OCI-LY1 (cell line): ENCODE measurements around the gene DNAH8.

ENCODE experiments used
- H2AFZ ChIP-seq: fragments of 200-600 bp; sonication (generic), shearing (Covaris generic); 2 replicates; pipeline ENCODE4 v1.6.0; 2014; ENCODE audit warnings: antibody characterized with exemption, mild to moderate bottlenecking, low read length
- H3F3A ChIP-seq: fragments of 200-600 bp; sonication (generic), shearing (Covaris generic); 2 replicates; pipeline ENCODE4 v1.6.0; 2014; ENCODE audit warnings: mild to moderate bottlenecking, antibody characterized with exemption, low read length, moderate library complexity; ENCODE audit not compliant: insufficient read depth
- H3K27ac ChIP-seq: fragments of 200-600 bp; sonication (generic); 2 replicates; pipeline ENCODE4 v1.5.1; 2014; ENCODE audit warnings: low read length, mixed run types, mild to moderate bottlenecking, low read depth; ENCODE audit not compliant: poor library complexity, severe bottlenecking
- H3K27me3 ChIP-seq: fragments of 200-600 bp; sonication (generic); 2 replicates; pipeline ENCODE4 v1.6.0; 2014; ENCODE audit warnings: antibody characterized with exemption, mild to moderate bottlenecking, low read length, moderate library complexity; ENCODE audit not compliant: insufficient read depth
- H3K36me3 ChIP-seq: fragments of 200-600 bp; sonication (generic); 2 replicates; pipeline ENCODE4 v1.6.1; 2014; ENCODE audit warnings: mild to moderate bottlenecking, antibody characterized with exemption, low read length, moderate library complexity, mixed read lengths; ENCODE audit not compliant: insufficient read depth
- H3K4me1 ChIP-seq: fragments of 200-600 bp; sonication (generic); 2 replicates; pipeline ENCODE4 v1.5.1; 2014; ENCODE audit warnings: mild to moderate bottlenecking, low read length, moderate library complexity; ENCODE audit not compliant: insufficient read depth, severe bottlenecking
- H3K4me2 ChIP-seq: fragments of 200-600 bp; sonication (generic), shearing (Covaris generic); 2 replicates; pipeline ENCODE4 v1.6.1; 2014; ENCODE audit warnings: low read length
- H3K4me3 ChIP-seq: fragments of 200-600 bp; sonication (generic); 2 replicates; pipeline ENCODE4 v1.5.1; 2014; ENCODE audit warnings: low read length, low read depth, mild to moderate bottlenecking, mixed read lengths; ENCODE audit not compliant: poor library complexity, severe bottlenecking
- H3K79me2 ChIP-seq: fragments of 200-600 bp; shearing (Covaris generic); 2 replicates; pipeline ENCODE4 v1.6.1; 2016; ENCODE audit warnings: mixed run types, low read length, mixed read lengths; ENCODE audit not compliant: insufficient read depth
- H3K9ac ChIP-seq: fragments of 200-600 bp; sonication (generic), shearing (Covaris generic); 2 replicates; pipeline ENCODE4 v1.6.1; 2014; ENCODE audit warnings: mild to moderate bottlenecking, low read length, mixed read lengths
- H3K9me2 ChIP-seq: fragments of 200-600 bp; sonication (generic), shearing (Covaris generic); 2 replicates; pipeline ENCODE4 v1.6.1; 2014; ENCODE audit warnings: low read depth, mild to moderate bottlenecking, low read length, mixed read lengths
- H3K9me3 ChIP-seq: fragments of 200-600 bp; shearing (Covaris generic); 2 replicates; pipeline ENCODE4 v1.6.1; 2014; ENCODE audit warnings: low read length, mixed read lengths
- H4K20me1 ChIP-seq: fragments of 200-600 bp; sonication (generic), shearing (Covaris generic); 2 replicates; pipeline ENCODE4 v1.6.0; 2016; ENCODE audit warnings: mild to moderate bottlenecking, low read length; ENCODE audit not compliant: insufficient read depth
- EZH2 ChIP-seq: fragments of 200-600 bp; sonication (generic), shearing (Covaris generic); IDR thresholded peaks from 2 replicates; pipeline ENCODE4 v1.8.0; 2017; ENCODE audit warnings: borderline replicate concordance, mixed run types, mild to moderate bottlenecking, antibody characterized with exemption, low read length, moderate library complexity, mixed read lengths
- TF ChIP-seq, protein P1 (sequence below): fragments of 200-600 bp; sonication (generic), shearing (Covaris generic); IDR thresholded peaks from 2 replicates; pipeline ENCODE4 v1.5.1; 2017; ENCODE audit warnings: mild to moderate bottlenecking, antibody characterized with exemption, low read length, moderate library complexity, mixed read lengths

The DNAH8 gene

DNA sequence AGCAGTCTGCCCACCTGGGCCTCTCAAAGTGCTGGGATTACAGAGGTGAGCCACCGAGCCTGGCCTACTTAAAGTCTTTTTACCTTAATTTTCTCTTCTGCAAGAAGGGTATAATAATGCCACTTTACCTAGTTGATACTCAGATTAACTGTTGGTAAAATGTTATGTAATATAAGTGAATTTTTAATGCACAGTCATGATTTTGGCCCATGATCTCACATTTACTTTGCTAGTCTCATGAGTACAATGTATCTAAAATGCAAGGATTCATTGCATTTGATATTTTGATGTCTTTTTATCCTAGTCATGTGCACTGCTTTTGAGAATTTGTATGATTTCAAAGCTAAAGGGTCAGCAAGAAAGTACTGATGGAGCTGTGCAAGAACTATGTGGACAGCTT is 13.1 kb downstream of the DNAH8 start:
- no peak overlapping the region for H3K4me3 ChIP-seq
- no peaks in the 10 kb centered on the region for H3K27me3 ChIP-seq
- no peaks in the 10 kb centered on the region for H3K4me1 ChIP-seq
- no peaks in the 10 kb centered on the region for H3K36me3 ChIP-seq
- no peaks in the 10 kb centered on the region for H3K9me3 ChIP-seq
- no peak overlapping the region for H3K4me2 ChIP-seq
- no peaks in the 10 kb centered on the region for H3K79me2 ChIP-seq
- H3K9ac ChIP-seq: no peak overlapping the region
- H3F3A ChIP-seq: no peaks in the 10 kb centered on the region
- no peak for TF ChIP-seq EZH2
- TF ChIP-seq, protein P1, sequence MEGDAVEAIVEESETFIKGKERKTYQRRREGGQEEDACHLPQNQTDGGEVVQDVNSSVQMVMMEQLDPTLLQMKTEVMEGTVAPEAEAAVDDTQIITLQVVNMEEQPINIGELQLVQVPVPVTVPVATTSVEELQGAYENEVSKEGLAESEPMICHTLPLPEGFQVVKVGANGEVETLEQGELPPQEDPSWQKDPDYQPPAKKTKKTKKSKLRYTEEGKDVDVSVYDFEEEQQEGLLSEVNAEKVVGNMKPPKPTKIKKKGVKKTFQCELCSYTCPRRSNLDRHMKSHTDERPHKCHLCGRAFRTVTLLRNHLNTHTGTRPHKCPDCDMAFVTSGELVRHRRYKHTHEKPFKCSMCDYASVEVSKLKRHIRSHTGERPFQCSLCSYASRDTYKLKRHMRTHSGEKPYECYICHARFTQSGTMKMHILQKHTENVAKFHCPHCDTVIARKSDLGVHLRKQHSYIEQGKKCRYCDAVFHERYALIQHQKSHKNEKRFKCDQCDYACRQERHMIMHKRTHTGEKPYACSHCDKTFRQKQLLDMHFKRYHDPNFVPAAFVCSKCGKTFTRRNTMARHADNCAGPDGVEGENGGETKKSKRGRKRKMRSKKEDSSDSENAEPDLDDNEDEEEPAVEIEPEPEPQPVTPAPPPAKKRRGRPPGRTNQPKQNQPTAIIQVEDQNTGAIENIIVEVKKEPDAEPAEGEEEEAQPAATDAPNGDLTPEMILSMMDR: no peak
- no peaks in the 10 kb centered on the region for H3K9me2 ChIP-seq
- no peaks in the 10 kb centered on the region for H4K20me1 ChIP-seq
- H2AFZ ChIP-seq: no peak overlapping the region
- H3K27ac ChIP-seq: no peak overlapping the region

DNA sequence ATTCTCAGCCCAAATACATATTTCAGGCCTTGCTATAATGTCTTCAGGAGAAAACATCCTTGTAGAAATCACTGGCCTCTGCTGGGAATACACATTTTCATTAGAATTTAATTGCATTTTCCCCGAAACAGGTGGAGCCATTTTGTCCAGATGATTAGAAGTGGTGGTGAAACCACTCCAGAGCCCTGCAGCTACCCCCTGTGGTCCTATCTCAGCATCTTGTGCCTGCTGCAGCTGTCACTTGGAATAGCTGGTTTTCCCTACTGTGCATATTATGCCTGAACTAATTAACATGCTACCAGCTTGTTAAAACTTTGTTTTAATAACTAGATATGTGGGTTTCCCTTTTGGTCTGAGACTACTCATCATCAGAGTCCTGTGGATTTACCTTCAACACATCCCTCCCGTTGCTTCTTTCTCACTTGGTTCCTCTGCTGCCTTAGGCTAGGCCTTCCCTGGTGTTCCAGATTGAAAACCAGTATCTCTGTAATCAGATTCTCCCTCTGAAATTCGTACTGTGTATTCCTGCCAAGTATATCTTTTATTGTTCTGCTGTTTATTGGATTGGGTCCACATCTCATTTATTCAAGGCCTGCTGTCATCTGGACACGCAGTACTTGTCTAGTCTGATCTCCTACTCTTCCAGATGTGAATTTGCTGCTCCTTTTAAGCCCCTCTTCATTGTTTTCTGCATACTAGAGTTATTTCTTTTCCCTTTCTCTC is 15.2 kb downstream of the DNAH8 start:
- Histone ChIP-seq H2AFZ (no peak overlapping the region), H3K9ac (no peak overlapping the region), H3K4me1 (no peaks in the 10 kb centered on the region), H3K36me3 (no peaks in the 10 kb centered on the region), H3K4me3 (no peak overlapping the region), H3K27me3 (no peaks in the 10 kb centered on the region), H3F3A (no peaks in the 10 kb centered on the region), H3K27ac (no peak overlapping the region), H3K9me2 (no peaks in the 10 kb centered on the region), H3K79me2 (no peaks in the 10 kb centered on the region), H4K20me1 (no peaks in the 10 kb centered on the region), H3K9me3 (no peaks in the 10 kb centered on the region), H3K4me2 (no peak overlapping the region)
- TF ChIP-seq, protein P1: no peak
- TF ChIP-seq EZH2: no peak

DNA sequence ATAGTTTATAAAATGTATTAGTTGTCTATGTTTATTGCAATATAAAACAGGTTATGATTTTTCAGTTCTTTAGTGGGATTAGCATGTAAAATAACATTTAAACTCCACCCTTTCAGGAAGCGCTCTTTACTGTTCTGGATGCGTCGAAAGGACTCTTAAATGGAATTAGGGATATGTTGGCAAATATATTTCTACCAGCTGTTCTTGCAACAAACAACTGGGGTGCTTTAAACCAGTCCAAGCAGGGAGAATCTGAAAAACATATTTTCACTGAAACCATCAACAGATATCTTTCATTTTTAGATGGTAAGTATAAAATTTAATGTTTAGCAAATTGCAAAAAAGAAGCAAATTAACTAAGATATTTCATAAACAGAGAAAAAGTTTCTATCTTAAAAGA is 21.8 kb downstream of the DNAH8 start:
- Histone ChIP-seq H3K9me2 (no peaks in the 10 kb centered on the region), H3K79me2 (no peaks in the 10 kb centered on the region), H3K4me3 (no peak overlapping the region), H3F3A (no peaks in the 10 kb centered on the region), H3K9ac (no peak overlapping the region), H3K4me1 (no peaks in the 10 kb centered on the region), H3K4me2 (no peak overlapping the region), H3K9me3 (no peaks in the 10 kb centered on the region), H2AFZ (no peak overlapping the region), H4K20me1 (no peaks in the 10 kb centered on the region), H3K27ac (no peak overlapping the region), H3K27me3 (no peaks in the 10 kb centered on the region), H3K36me3 (no peaks in the 10 kb centered on the region)
- no peak for TF ChIP-seq EZH2
- TF ChIP-seq, protein P1: no peak
